Neuronal stem cell (in vitro differentiated cells): Measurements from ENCODE around the gene CCDC192.
A peak's percentile ranks its signal among the peaks of the same experiment; 100 is the strongest.

Experiments
- DNase-seq: peaks from one replicate; pipeline ENCODE4 v3.0.0-alpha.2; 2013; ENCODE audit warnings: low spot score
- H2AFZ ChIP-seq: one replicate; pipeline ENCODE4 v1.6.1; 2013; ENCODE audit warnings: mild to moderate bottlenecking, low read length, inconsistent platforms
- H2AK5ac ChIP-seq: 2 replicates; pipeline ENCODE4 v1.6.1; 2013; ENCODE audit warnings: low read depth, mild to moderate bottlenecking, inconsistent platforms, low read length, moderate library complexity, mixed read lengths
- H2BK120ac ChIP-seq: 2 replicates; pipeline ENCODE4 v1.6.1; 2013; ENCODE audit warnings: low read depth, mild to moderate bottlenecking, inconsistent platforms, low read length, moderate library complexity, mixed read lengths
- H2BK12ac ChIP-seq: one replicate; pipeline ENCODE4 v1.6.1; 2013; ENCODE audit warnings: low read length, inconsistent platforms
- H2BK15ac ChIP-seq: 2 replicates; pipeline ENCODE4 v1.6.1; 2013; ENCODE audit warnings: mild to moderate bottlenecking, low read length, inconsistent platforms, mixed read lengths
- H2BK5ac ChIP-seq: one replicate; pipeline ENCODE4 v1.6.1; 2013; ENCODE audit warnings: inconsistent platforms, mild to moderate bottlenecking, low read length, moderate library complexity
- H3K14ac ChIP-seq: one replicate; pipeline ENCODE4 v1.6.1; 2013; ENCODE audit warnings: low read length, inconsistent platforms
- H3K18ac ChIP-seq: 2 replicates; pipeline ENCODE4 v1.6.1; 2013; ENCODE audit warnings: low read length, inconsistent platforms
- H3K23ac ChIP-seq: 2 replicates; pipeline ENCODE4 v1.6.1; 2013; ENCODE audit warnings: low read depth, mild to moderate bottlenecking, mixed read lengths, low read length, inconsistent platforms; ENCODE audit not compliant: poor library complexity
- H3K27ac ChIP-seq: replicated peaks from 3 replicates; pipeline ENCODE4 v1.5.1; 2013; ENCODE audit warnings: low read length, inconsistent platforms
- H3K27me3 ChIP-seq, 3 experiments: 2 replicates each; pipeline ENCODE4 v1.6.1; 2013; ENCODE audit warnings: low read length in 3 of 3, mild to moderate bottlenecking in 2 of 3, inconsistent platforms in 1 of 3, low read depth in 1 of 3, mixed read lengths in 1 of 3, moderate library complexity in 1 of 3; ENCODE audit not compliant: control insufficient read depth in 3 of 3, insufficient read depth in 3 of 3
- H3K36me3 ChIP-seq, 2 donors: replicated peaks in 1 of 2; 2 replicates each; pipeline ENCODE4 v1.6.1; 2013; ENCODE audit warnings: low read length in 2 of 2; ENCODE audit not compliant: control insufficient read depth in 2 of 2, insufficient read depth in 2 of 2
- H3K4ac ChIP-seq: 2 replicates; pipeline ENCODE4 v1.6.1; 2013; ENCODE audit warnings: inconsistent platforms, mild to moderate bottlenecking, low read length, moderate library complexity
- H3K4me1 ChIP-seq, 2 donors: 1 replicate in 1 of 2; 2 replicates in 1 of 2; pipeline ENCODE4 v1.6.1; 2013; ENCODE audit warnings: low read length in 2 of 2, low read depth in 1 of 2; ENCODE audit not compliant: control insufficient read depth in 2 of 2, insufficient read depth in 1 of 2
- H3K4me2 ChIP-seq: one replicate; pipeline ENCODE4 v1.6.1; 2013; ENCODE audit warnings: mild to moderate bottlenecking, low read length, inconsistent platforms; ENCODE audit not compliant: insufficient read depth, poor library complexity, severe bottlenecking
- H3K4me3 ChIP-seq, 2 donors: 2 replicates each; pipeline ENCODE4 v1.5.1; 2013; ENCODE audit warnings: low read length in 2 of 2, mild to moderate bottlenecking in 2 of 2, inconsistent platforms in 1 of 2, moderate library complexity in 1 of 2
- H3K79me1 ChIP-seq: one replicate; pipeline ENCODE4 v1.6.1; 2013; ENCODE audit warnings: low read depth, mild to moderate bottlenecking, inconsistent platforms, low read length, moderate library complexity
- H3K9ac ChIP-seq: one replicate; pipeline ENCODE4 v1.6.1; 2013; ENCODE audit warnings: mild to moderate bottlenecking, low read depth, low read length, inconsistent platforms; ENCODE audit not compliant: poor library complexity
- H3K9me3 ChIP-seq, 2 donors: replicated peaks in 1 of 2; 2 replicates each; pipeline versions ENCODE3 to v1.6.1; 2013; ENCODE audit warnings: low read length in 2 of 2, mild to moderate bottlenecking in 2 of 2, inconsistent platforms in 1 of 2, low read depth in 1 of 2, mixed read lengths in 1 of 2, moderate library complexity in 1 of 2; ENCODE audit not compliant: control insufficient read depth in 2 of 2, insufficient read depth in 1 of 2
- H4K8ac ChIP-seq: one replicate; pipeline ENCODE4 v1.6.1; 2013; ENCODE audit warnings: low read depth, mild to moderate bottlenecking, inconsistent platforms, low read length, moderate library complexity
- H4K91ac ChIP-seq: one replicate; pipeline ENCODE4 v1.6.1; 2013; ENCODE audit warnings: low read length, low read depth, mild to moderate bottlenecking, inconsistent platforms; ENCODE audit not compliant: poor library complexity
- WGBS, 2 donors: extraction: QIAGEN DNeasy Blood & Tissue Kit; methylation state at CpG; one replicate each; pipeline ENCODE4 v1.1.7; 2013; ENCODE audit warnings: missing lambda C conversion rate in 2 of 2, mixed read lengths in 1 of 2; ENCODE audit not compliant: insufficient read length in 2 of 2, insufficient replicate concordance in 1 of 2; ENCODE audit errors: extremely low coverage in 2 of 2; 5-methylcytosine and 5-hydroxymethylcytosine counted together

CCDC192 gene

GRCh38 chr5:127810017-127810416, 106.8 kb downstream of the CCDC192 start:
- no peaks in the 10 kb centered on the region for H3K9me3 ChIP-seq
- H3K4me3 ChIP-seq, result no peak overlapping the region
- no peak overlapping the region for H4K8ac ChIP-seq
- H3K79me1 ChIP-seq, result no peaks in the 10 kb centered on the region
- no peak overlapping the region for H3K4ac ChIP-seq
- no peak overlapping the region for H3K18ac ChIP-seq
- H3K4me2 ChIP-seq, result no peak overlapping the region
- no peak overlapping the region for H2AK5ac ChIP-seq
- H3K36me3 ChIP-seq, result no peaks in the 10 kb centered on the region
- no peak overlapping the region for H4K91ac ChIP-seq
- H2AFZ ChIP-seq, result no peak overlapping the region
- no peak overlapping the region for H3K23ac ChIP-seq
- no peak overlapping the region for H2BK15ac ChIP-seq
- no CpG with 5 or more reads among the region's 1 CpG for WGBS, 2 donors
- H3K9ac ChIP-seq, result no peak overlapping the region
- no peak overlapping the region for H2BK120ac ChIP-seq
- no peaks in the 10 kb centered on the region for H3K27me3 ChIP-seq
- no peak overlapping the region for H2BK12ac ChIP-seq
- no peak for DNase-seq
- no peak overlapping the region for H2BK5ac ChIP-seq
- peaks cover 16 to 36% of the 10 kb centered on the region in 2 donors for H3K4me1 ChIP-seq
- no peak overlapping the region for H3K14ac ChIP-seq
- no peak overlapping the region for H3K27ac ChIP-seq

DNA sequence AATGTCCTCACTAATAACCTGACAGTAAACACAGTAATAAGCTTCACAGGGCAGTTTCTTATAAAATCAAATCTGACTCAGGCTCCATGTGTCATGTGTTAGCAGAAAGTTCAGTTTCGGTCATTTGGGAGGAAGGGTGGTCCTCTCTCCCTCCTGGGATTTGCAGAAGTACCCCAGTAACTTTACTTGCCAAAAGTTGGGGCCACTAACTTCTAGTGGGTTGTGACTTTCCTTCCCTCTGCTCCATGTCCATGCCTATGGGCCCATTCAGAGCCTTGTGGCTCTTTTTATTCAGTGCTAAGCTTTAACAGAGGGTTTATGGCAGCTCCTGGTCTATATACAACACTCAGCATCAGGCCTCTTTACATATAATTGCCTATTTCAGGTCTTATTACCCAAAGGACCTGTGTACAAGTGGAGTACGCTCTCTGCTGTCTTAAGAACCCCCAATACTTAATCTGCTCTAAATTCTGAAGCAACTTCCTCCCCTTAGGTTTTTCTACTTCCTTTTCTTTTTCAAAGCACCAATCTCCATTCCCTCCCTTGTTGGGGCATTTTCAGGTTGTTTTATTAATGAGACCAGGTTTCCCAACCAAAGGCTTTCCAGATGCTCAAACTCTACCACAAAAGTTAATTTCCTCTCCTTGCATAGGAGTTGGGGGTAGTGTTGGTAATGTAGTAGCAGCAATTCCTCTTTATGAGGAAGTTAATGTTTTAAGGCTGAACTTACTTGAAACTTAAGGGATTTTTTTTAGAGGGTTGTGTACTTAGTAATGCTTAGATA, 107.7 kb downstream of the CCDC192 start:
- DNase-seq, result no peak

DNA sequence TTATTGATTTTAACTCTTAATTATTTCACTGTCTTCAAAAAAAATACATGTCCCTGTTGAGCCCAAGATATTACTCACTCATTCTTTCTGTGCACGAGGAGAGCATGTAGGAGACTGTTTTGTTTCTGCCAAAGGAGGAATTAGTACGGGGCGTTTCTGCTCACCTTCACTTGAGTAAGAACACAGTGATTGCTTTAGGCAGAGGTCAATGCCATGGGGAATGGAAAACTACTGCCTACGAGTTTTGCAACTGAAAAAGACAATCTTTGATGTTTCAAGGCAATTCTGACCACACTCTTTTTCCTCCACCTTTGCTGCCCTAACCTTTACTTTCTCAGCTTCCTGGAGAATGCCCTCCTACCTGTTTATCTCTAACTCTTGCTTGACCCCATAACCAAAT, 109.4 kb downstream of the CCDC192 start:
- no peaks in the 10 kb centered on the region for H3K27me3 ChIP-seq
- no peaks in the 10 kb centered on the region for H3K79me1 ChIP-seq
- no CpG with 5 or more reads among the region's 4 CpGs for WGBS, 2 donors
- H3K36me3 ChIP-seq, result no peaks in the 10 kb centered on the region
- no peak overlapping the region for H3K4me2 ChIP-seq
- no peak overlapping the region for H3K9ac ChIP-seq
- DNase-seq, result no peak
- H2AK5ac ChIP-seq, result no peak overlapping the region
- no peak overlapping the region for H4K91ac ChIP-seq
- no peak overlapping the region for H2BK120ac ChIP-seq
- H3K9me3 ChIP-seq, result no peaks in the 10 kb centered on the region
- no peak overlapping the region for H3K27ac ChIP-seq
- H2BK5ac ChIP-seq, result no peak overlapping the region
- H3K23ac ChIP-seq, result no peak overlapping the region
- H3K14ac ChIP-seq, result no peak overlapping the region
- H3K4me1 ChIP-seq, result peaks cover 16 to 36% of the 10 kb centered on the region in 2 donors
- H2BK15ac ChIP-seq, result no peak overlapping the region
- H3K4ac ChIP-seq, result no peak overlapping the region
- no peak overlapping the region for H2AFZ ChIP-seq
- H3K4me3 ChIP-seq, result no peak overlapping the region
- H2BK12ac ChIP-seq, result no peak overlapping the region
- H3K18ac ChIP-seq, result no peak overlapping the region
- no peak overlapping the region for H4K8ac ChIP-seq

More for the DNA sequence above, 107.7 kb downstream of the CCDC192 start:
- Histone ChIP-seq H3K18ac (no peak overlapping the region), H3K9ac (no peak overlapping the region), H3K36me3 (no peaks in the 10 kb centered on the region), H2BK120ac (no peak overlapping the region), H2BK5ac (no peak overlapping the region), H3K9me3 (no peaks in the 10 kb centered on the region), H3K27me3 (no peaks in the 10 kb centered on the region), H2BK12ac (no peak overlapping the region), H3K79me1 (no peaks in the 10 kb centered on the region), H2AK5ac (no peak overlapping the region), H3K14ac (no peak overlapping the region), H3K4ac (no peak overlapping the region), H3K4me1 (peaks cover 16 to 36% of the 10 kb centered on the region in 2 donors), H3K27ac (no peak overlapping the region), H4K91ac (no peak overlapping the region), H2AFZ (no peak overlapping the region), H3K4me2 (no peak overlapping the region), H3K23ac (no peak overlapping the region), H2BK15ac (no peak overlapping the region), H3K4me3 (no peak overlapping the region), H4K8ac (no peak overlapping the region)
- no CpG with 5 or more reads among the region's 2 CpGs for WGBS, 2 donors

GRCh38 chr5:127813633-127814587, 110.7 kb downstream of the CCDC192 start:
- no peak for DNase-seq

More at GRCh38 chr5:127813633-127814587, 110.7 kb downstream of the CCDC192 start:
- H2BK120ac ChIP-seq, result no peak overlapping the region
- H3K4me2 ChIP-seq, result peak overlapping the region; percentile 28
- H3K18ac ChIP-seq, result no peak overlapping the region
- H3K27me3 ChIP-seq, result no peaks in the 10 kb centered on the region
- H3K9ac ChIP-seq, result no peak overlapping the region
- WGBS, 2 donors, result no CpG with 5 or more reads among the region's 4 CpGs
- H3K14ac ChIP-seq, result no peak overlapping the region
- no peak overlapping the region for H2BK5ac ChIP-seq
- H3K4me1 ChIP-seq, result peaks cover 16 to 41% of the 10 kb centered on the region in 2 donors
- no peak overlapping the region for H2BK15ac ChIP-seq
- no peak overlapping the region for H4K91ac ChIP-seq
- no peaks in the 10 kb centered on the region for H3K79me1 ChIP-seq
- no peaks in the 10 kb centered on the region for H3K36me3 ChIP-seq
- peak overlapping the region; percentile 80 for H2AFZ ChIP-seq
- no peak overlapping the region for H3K4me3 ChIP-seq
- H4K8ac ChIP-seq, result no peak overlapping the region
- H3K4ac ChIP-seq, result no peak overlapping the region
- H3K9me3 ChIP-seq, result no peaks in the 10 kb centered on the region
- no peak overlapping the region for H2BK12ac ChIP-seq
- no peak overlapping the region for H3K23ac ChIP-seq
- peak overlapping the region; percentile 73 for H3K27ac ChIP-seq
- no peak overlapping the region for H2AK5ac ChIP-seq
